Neural cell (in vitro differentiated cells): Measurements from ENCODE around the gene CPNE2. TPM values are rescaled to one million over a fixed set of nuclear protein-coding genes. Genes with fewer than 3 reads are reported as not detected.

Experiments used
- H2AFZ ChIP-seq: fragments of 200-600, 300-800 bp; sonication (generic), shearing (Covaris generic); 2 replicates; pipeline ENCODE4 v1.6.0; 2014; ENCODE audit warnings: low read depth, mild to moderate bottlenecking, antibody characterized with exemption, low read length, moderate library complexity
- H3F3A ChIP-seq: fragments of 200-600 bp; shearing (Covaris generic); 2 replicates; pipeline ENCODE4 v1.6.1; 2016; ENCODE audit warnings: mild to moderate bottlenecking, moderate library complexity, mixed read lengths, antibody characterized with exemption, low read length; ENCODE audit not compliant: insufficient read depth, poor library complexity, severe bottlenecking
- H3K27ac ChIP-seq: fragments of 200-600, 300-800 bp; sonication (generic), shearing (Covaris generic); 2 replicates; pipeline ENCODE4 v1.5.1; 2014; ENCODE audit warnings: mild to moderate bottlenecking, low read length, moderate library complexity
- H3K27me3 ChIP-seq: fragments of 300-800, 200-600 bp; sonication (generic), shearing (Covaris generic); 2 replicates; pipeline ENCODE4 v1.6.0; 2014; ENCODE audit warnings: mild to moderate bottlenecking, low read depth, low read length, moderate library complexity; ENCODE audit not compliant: insufficient read depth
- H3K36me3 ChIP-seq: fragments of 300-800, 200-600 bp; sonication (generic), shearing (Covaris generic); 2 replicates; pipeline ENCODE4 v1.5.1; 2014; ENCODE audit warnings: mild to moderate bottlenecking, antibody characterized with exemption, low read length, moderate library complexity; ENCODE audit not compliant: insufficient read depth
- H3K4me2 ChIP-seq: fragments of 300-800, 200-600 bp; sonication (generic), shearing (Covaris generic); 2 replicates; pipeline ENCODE4 v1.6.0; 2014; ENCODE audit warnings: mild to moderate bottlenecking, low read length
- H3K4me3 ChIP-seq: fragments of 300-800, 200-600 bp; sonication (generic), shearing (Covaris generic); 2 replicates; pipeline ENCODE4 v1.5.1; 2014; ENCODE audit warnings: mild to moderate bottlenecking, low read length, moderate library complexity
- H3K79me2 ChIP-seq: fragments of 200-600 bp; shearing (Covaris generic); replicated peaks from 2 replicates; pipeline ENCODE4 v1.6.0; 2014; ENCODE audit warnings: mild to moderate bottlenecking, low read length, moderate library complexity; ENCODE audit not compliant: insufficient read depth
- H3K9ac ChIP-seq: fragments of 300-800, 200-600 bp; sonication (generic), shearing (Covaris generic); 2 replicates; pipeline ENCODE4 v1.6.1; 2016; ENCODE audit warnings: mild to moderate bottlenecking, low read length, mixed read lengths
- H3K9me2 ChIP-seq: fragments of 200-600 bp; shearing (Covaris generic); 2 replicates; pipeline ENCODE4 v1.6.1; 2016; ENCODE audit warnings: mild to moderate bottlenecking, low read length, mixed read lengths; ENCODE audit not compliant: insufficient read depth
- H3K9me3 ChIP-seq: fragments of 200-600, 300-800 bp; sonication (generic), shearing (Covaris generic); 2 replicates; pipeline ENCODE4 v1.6.1; 2016; ENCODE audit warnings: mild to moderate bottlenecking, mixed run types, low read length, moderate library complexity, mixed read lengths
- H4K20me1 ChIP-seq: fragments of 200-600 bp; shearing (Covaris generic); 2 replicates; pipeline ENCODE4 v1.6.1; 2016; ENCODE audit warnings: mild to moderate bottlenecking, mixed run types; ENCODE audit not compliant: insufficient read depth
- CTCF ChIP-seq: fragments of 450-650 bp; IDR thresholded peaks from 2 replicates; pipeline ENCODE4 v1.5.1; 2014; ENCODE audit warnings: antibody characterized with exemption, mild to moderate bottlenecking, moderate library complexity; ENCODE audit not compliant: poor library complexity, severe bottlenecking
- EP300 ChIP-seq: fragments of 450-650 bp; conservative IDR thresholded peaks from 2 replicates; pipeline ENCODE4 v1.6.1; 2014; ENCODE audit warnings: antibody characterized with exemption, mild to moderate bottlenecking, moderate library complexity; ENCODE audit not compliant: poor library complexity, severe bottlenecking
- EZH2 ChIP-seq: fragments of 200-600, 300-800 bp; shearing (Covaris generic), sonication (generic); IDR thresholded peaks from 2 replicates; pipeline ENCODE4 v1.6.1; 2014; ENCODE audit warnings: antibody characterized with exemption, low read length, borderline replicate concordance, mild to moderate bottlenecking; ENCODE audit not compliant: insufficient read depth, poor library complexity, severe bottlenecking
- MXI1 ChIP-seq: fragments of 450-650 bp; conservative IDR thresholded peaks from 2 replicates; pipeline ENCODE4 v1.6.1; 2014; ENCODE audit warnings: antibody characterized with exemption, mild to moderate bottlenecking; ENCODE audit not compliant: poor library complexity, severe bottlenecking
- POLR2AphosphoS5 ChIP-seq: IDR thresholded peaks from 2 replicates; pipeline ENCODE4 v1.6.1; 2012
- RAD21 ChIP-seq: fragments of 450-650 bp; conservative IDR thresholded peaks from 2 replicates; pipeline ENCODE4 v1.6.1; 2014; ENCODE audit warnings: antibody characterized with exemption, mild to moderate bottlenecking, moderate library complexity
- REST ChIP-seq: IDR thresholded peaks from 2 replicates; pipeline ENCODE4 v1.6.1; 2012; ENCODE audit warnings: borderline replicate concordance
- SMC3 ChIP-seq: fragments of 450-650 bp; conservative IDR thresholded peaks from 2 replicates; pipeline ENCODE4 v1.6.1; 2014; ENCODE audit warnings: antibody characterized with exemption, mild to moderate bottlenecking, moderate library complexity; ENCODE audit not compliant: poor library complexity
- TAF1 ChIP-seq: IDR thresholded peaks from 2 replicates; pipeline ENCODE4 v1.6.1; 2012; ENCODE audit warnings: low read depth
- polyA plus RNA-seq: library from polyadenylated mRNA; depleted of rRNA; stranded (reverse); fragments of >200 nt; gene quantifications from 2 replicates; pipeline ENCODE4 v1.2.3, GENCODE V29; 2014

CPNE2 gene
- polyA plus RNA-seq, 1 donor from 2014 or later, result 18.6 TPM

DNA sequence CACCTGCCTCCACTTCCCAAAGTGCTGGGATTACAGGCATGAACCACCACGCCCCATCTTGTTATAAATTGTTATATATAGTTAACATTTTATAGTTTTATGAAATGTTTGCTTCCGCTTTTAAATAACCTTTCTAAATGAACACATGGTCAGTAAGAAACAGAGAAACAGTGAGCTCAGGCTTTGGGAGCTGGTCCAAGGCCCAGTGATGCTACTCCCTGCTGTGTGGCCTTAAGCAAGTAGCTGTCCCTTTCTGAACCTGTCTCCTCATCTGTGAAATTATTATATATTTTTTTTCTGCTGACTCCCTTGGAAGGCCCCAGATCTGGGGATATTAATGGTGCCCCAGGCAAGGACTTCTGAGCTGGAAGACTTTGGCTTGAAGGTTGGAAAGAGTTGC is 19.0 kb downstream of the CPNE2 start:
- TF ChIP-seq REST (no peak), RAD21 (no peak), MXI1 (no peak), EP300 (no peak), TAF1 (no peak)
- Histone ChIP-seq H3K4me3 (no peak overlapping the region), H4K20me1 (no peaks in the 10 kb centered on the region), H3K27me3 (no peaks in the 10 kb centered on the region), H3K9me3 (no peaks in the 10 kb centered on the region), H3K4me2 (no peak overlapping the region), H3K36me3 (no peaks in the 10 kb centered on the region), H3K9ac (no peak overlapping the region), H3K27ac (no peak overlapping the region), H3K79me2 (no peaks in the 10 kb centered on the region), H2AFZ (no peak overlapping the region), H3F3A (no peaks in the 10 kb centered on the region), H3K9me2 (no peaks in the 10 kb centered on the region)

DNA sequence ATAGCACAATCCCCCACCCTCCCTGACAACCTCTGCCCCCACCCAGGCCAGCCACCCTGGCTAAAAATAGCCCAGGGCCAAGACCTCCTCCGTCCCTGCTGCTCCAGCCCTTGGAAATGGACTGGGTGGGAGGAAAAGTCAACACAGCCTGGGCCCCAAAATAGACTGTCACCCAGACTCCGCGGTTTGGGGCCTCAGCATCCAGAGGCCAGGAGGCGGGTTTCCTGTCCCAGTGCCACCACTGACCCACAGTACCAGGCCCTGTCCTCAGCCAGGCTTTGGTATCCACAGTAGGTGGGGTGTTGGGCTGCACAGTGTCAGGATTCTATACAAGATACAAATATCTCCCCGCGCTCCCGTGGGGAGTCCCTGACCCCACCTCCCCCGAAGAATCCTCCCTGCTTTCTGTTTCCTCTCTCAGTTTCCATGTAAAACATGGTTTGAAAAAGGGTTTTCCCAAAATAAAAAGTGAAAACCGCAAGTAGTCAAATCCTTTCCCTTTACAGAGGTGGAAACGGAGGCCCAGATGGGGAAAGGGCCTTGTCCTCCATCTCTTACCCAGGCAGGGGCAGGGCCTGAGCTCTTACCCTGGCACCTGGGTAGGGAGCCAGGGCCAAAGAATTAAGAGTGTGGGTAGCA is 20.1 kb downstream of the CPNE2 start:
- Histone ChIP-seq H3K4me2 (no peak overlapping the region), H3K9ac (no peak overlapping the region), H3K4me3 (no peak overlapping the region), H3K27me3 (no peaks in the 10 kb centered on the region), H2AFZ (no peak overlapping the region), H3K9me2 (no peaks in the 10 kb centered on the region), H3K27ac (no peak overlapping the region), H3K9me3 (no peaks in the 10 kb centered on the region), H3K79me2 (no peaks in the 10 kb centered on the region), H4K20me1 (no peaks in the 10 kb centered on the region), H3F3A (no peaks in the 10 kb centered on the region), H3K36me3 (no peaks in the 10 kb centered on the region)
- TF ChIP-seq CTCF (no peak), TAF1 (no peak), RAD21 (no peak)

- H3K79me2 ChIP-seq, result no peaks in the 10 kb centered on the region
Observed at GRCh38 chr16:57113042-57113453, 20.7 kb downstream of the CPNE2 start.

More at GRCh38 chr16:57113042-57113453, 20.7 kb downstream of the CPNE2 start:
- TF ChIP-seq EP300 (no peak), POLR2AphosphoS5 (no peak), SMC3 (no peak), EZH2 (no peak), MXI1 (no peak), REST (no peak), TAF1 (no peak), RAD21 (no peak), CTCF (no peak)
- H2AFZ ChIP-seq, result no peak overlapping the region
- no peaks in the 10 kb centered on the region for H3K9me3 ChIP-seq
- H3K9ac ChIP-seq, result no peak overlapping the region
- H3K27ac ChIP-seq, result no peak overlapping the region
- H3K9me2 ChIP-seq, result no peaks in the 10 kb centered on the region
- H3K36me3 ChIP-seq, result no peaks in the 10 kb centered on the region
- H3K27me3 ChIP-seq, result no peaks in the 10 kb centered on the region
- H4K20me1 ChIP-seq, result no peaks in the 10 kb centered on the region
- H3K4me3 ChIP-seq, result no peak overlapping the region
- no peaks in the 10 kb centered on the region for H3F3A ChIP-seq
- no peak overlapping the region for H3K4me2 ChIP-seq
